GM06990 (cell line): ENCODE results near the gene SEC11A.

Source experiments
- DNase-seq: peaks from one replicate; pipeline ENCODE4 v3.0.0-alpha.2; 2011; ENCODE audit not compliant: insufficient read length; ENCODE audit errors: extremely low read depth
- H3K27me3 ChIP-seq: replicated peaks from 2 replicates; pipeline ENCODE4 v1.6.0; 2011; ENCODE audit warnings: low read length; ENCODE audit not compliant: control insufficient read depth, insufficient read depth
- H3K36me3 ChIP-seq: 2 replicates; pipeline ENCODE4 v1.5.1; 2011; ENCODE audit warnings: low read length; ENCODE audit not compliant: control insufficient read depth, insufficient read depth
- H3K4me3 ChIP-seq: replicated peaks from 2 replicates; pipeline ENCODE4 v1.5.1; 2011; ENCODE audit warnings: low read depth, mild to moderate bottlenecking, control low read depth, low read length
- TF ChIP-seq, protein P1 (sequence below): IDR thresholded peaks from 2 replicates; pipeline ENCODE4 v1.5.1; 2011; ENCODE audit warnings: low read length, control low read depth, mild to moderate bottlenecking, inconsistent platforms; ENCODE audit not compliant: insufficient read depth, poor library complexity, severe bottlenecking

Gene SEC11A

GRCh38 chr15:84685304-84685703, 30.6 kb downstream of the SEC11A start:
- TF ChIP-seq, protein P1, sequence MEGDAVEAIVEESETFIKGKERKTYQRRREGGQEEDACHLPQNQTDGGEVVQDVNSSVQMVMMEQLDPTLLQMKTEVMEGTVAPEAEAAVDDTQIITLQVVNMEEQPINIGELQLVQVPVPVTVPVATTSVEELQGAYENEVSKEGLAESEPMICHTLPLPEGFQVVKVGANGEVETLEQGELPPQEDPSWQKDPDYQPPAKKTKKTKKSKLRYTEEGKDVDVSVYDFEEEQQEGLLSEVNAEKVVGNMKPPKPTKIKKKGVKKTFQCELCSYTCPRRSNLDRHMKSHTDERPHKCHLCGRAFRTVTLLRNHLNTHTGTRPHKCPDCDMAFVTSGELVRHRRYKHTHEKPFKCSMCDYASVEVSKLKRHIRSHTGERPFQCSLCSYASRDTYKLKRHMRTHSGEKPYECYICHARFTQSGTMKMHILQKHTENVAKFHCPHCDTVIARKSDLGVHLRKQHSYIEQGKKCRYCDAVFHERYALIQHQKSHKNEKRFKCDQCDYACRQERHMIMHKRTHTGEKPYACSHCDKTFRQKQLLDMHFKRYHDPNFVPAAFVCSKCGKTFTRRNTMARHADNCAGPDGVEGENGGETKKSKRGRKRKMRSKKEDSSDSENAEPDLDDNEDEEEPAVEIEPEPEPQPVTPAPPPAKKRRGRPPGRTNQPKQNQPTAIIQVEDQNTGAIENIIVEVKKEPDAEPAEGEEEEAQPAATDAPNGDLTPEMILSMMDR = no peak
- H3K27me3 ChIP-seq = no peaks in the 10 kb centered on the region
- no peak overlapping the region for H3K4me3 ChIP-seq
- no peak for DNase-seq
- H3K36me3 ChIP-seq = peaks cover 1% of the 10 kb centered on the region

GRCh38 chr15:84684092-84684491, 31.8 kb downstream of the SEC11A start:
- TF ChIP-seq, protein P1 = no peak
- peaks cover 3% of the 10 kb centered on the region for H3K36me3 ChIP-seq
- DNase-seq = no peak
- H3K27me3 ChIP-seq = no peaks in the 10 kb centered on the region
- H3K4me3 ChIP-seq = no peak overlapping the region

DNA sequence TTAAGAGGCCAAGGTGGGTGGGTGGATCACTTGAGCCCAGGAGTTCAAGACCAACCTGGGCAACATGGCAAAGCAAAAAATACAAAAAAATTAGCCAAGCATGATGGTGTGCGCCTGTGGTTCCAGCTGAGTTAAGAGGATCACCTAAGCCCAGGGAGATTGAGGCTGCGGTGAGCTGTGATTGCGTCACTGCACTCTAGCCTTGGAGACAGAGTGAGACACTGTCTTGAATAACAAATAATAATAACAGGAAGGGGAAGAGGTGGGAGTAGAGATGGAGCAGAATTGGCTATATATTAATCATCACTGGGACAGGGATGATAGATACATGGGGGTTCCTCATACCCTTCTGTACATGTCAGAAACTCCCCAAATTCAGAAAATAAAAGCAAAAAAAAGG, 34.1 kb downstream of the SEC11A start:
- Histone ChIP-seq H3K36me3 (peaks cover 3% of the 10 kb centered on the region), H3K27me3 (no peaks in the 10 kb centered on the region), H3K4me3 (no peak overlapping the region)
- DNase-seq = no peak
- TF ChIP-seq, protein P1 = no peak

GRCh38 chr15:84671211-84671610, 44.7 kb downstream of the SEC11A start:
- Histone ChIP-seq H3K4me3 (no peak overlapping the region), H3K36me3 (peaks cover 13% of the 10 kb centered on the region), H3K27me3 (no peaks in the 10 kb centered on the region)
- TF ChIP-seq, protein P1 = no peak
- DNase-seq = no peak

DNA sequence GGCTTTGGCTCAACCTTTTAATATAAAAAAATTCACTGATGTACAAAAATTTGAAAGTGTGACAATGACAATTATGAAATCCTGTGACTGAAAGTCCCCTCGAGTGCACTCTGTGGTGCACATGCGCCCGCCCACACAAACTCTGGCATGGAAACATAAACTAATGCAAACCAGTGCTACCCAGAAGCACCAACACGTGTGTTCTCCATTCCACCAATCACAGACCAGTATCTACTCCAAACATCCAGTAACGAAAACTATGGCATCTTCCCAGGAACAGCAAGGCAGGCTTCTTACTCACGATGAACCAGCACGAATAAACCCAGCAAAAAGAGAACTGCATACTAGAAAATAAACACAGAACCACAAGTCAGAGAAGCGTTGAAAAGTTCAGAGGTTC, 46.2 kb downstream of the SEC11A start:
- Histone ChIP-seq H3K4me3 (no peak overlapping the region), H3K27me3 (no peaks in the 10 kb centered on the region), H3K36me3 (peaks cover 13% of the 10 kb centered on the region)
- TF ChIP-seq, protein P1 = no peak
- no peak for DNase-seq

DNA sequence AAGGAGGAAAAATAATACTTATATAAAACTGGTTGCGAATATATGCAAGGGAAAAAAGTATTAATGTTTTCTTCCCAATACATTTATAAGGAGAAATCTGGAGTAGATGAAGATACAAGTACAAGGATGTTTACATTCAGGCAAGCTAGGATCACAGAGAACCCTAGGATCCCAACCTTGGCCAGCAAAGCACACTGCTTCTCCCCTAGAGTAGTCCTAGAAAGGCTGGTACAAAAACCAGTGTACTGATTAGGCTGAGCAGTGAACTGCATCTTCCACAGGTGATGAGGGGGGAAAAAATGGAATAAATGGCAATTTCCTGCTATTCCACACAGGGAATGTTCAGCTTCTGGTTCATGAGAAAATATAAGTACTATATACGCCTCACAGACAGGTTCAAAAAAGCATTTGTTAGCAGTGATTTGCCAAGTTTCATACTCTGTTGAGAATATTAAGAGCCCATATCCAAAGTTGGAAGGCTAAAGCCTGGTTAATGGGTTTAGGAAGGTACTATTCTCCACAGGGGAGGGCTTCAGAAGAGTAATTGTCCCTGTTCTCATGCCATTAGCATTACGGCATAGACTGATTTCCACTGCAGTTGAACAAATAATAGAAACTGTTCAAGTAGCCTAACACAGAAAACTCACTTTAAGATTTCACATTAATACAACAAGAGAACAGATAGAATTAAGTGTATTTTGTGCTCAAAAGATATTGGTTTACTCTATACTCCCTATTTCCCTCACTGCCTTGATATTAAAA, 47.5 kb downstream of the SEC11A start:
- Histone ChIP-seq H3K27me3 (no peaks in the 10 kb centered on the region), H3K36me3 (peaks cover 13% of the 10 kb centered on the region), H3K4me3 (no peak overlapping the region)
- TF ChIP-seq, protein P1 = no peak
- DNase-seq = no peak
